Stimulated activated CD4-positive, alpha-beta T cell treated with anti-CD3 and anti-CD28 coated beads, Interleukin-2, amount 100 ng/mL, for 48 hours (primary cell): ENCODE measurements around the gene TESK2.
"Not testable (repeated sequence)": the region's sequence is repeated elsewhere in the genome, so short reads cannot be mapped to it uniquely, and the experiment has no call there.

Source experiments
- DNase-seq, 2 donors: peaks; one replicate each; pipeline ENCODE4 v3.0.0-alpha.2; 2020

TESK2 gene

GRCh38 chr1:45470306-45470798 is 20.6 kb downstream of the TESK2 start:
- DNase-seq: no peak

GRCh38 chr1:45467353-45467752 is 23.6 kb downstream of the TESK2 start:
- not testable (repeated sequence) for DNase-seq

GRCh38 chr1:45465277-45465676 is 25.7 kb downstream of the TESK2 start:
- no peak for DNase-seq

- DNase-seq: no peak
These were observed 32.1 kb downstream of the TESK2 start for GRCh38 chr1:45458894-45459293.

GRCh38 chr1:45456531-45456930 is 34.4 kb downstream of the TESK2 start:
- no peak for DNase-seq

GRCh38 chr1:45455162-45455561 is 35.8 kb downstream of the TESK2 start:
- DNase-seq: no peak

GRCh38 chr1:45454464-45454863 is 36.5 kb downstream of the TESK2 start:
- no peak for DNase-seq

- no peak for DNase-seq
These were observed 38.5 kb downstream of the TESK2 start for GRCh38 chr1:45452503-45452902.

GRCh38 chr1:45448357-45448756 is 42.6 kb downstream of the TESK2 start:
- DNase-seq: no peak

GRCh38 chr1:45446950-45447672 is 43.9 kb downstream of the TESK2 start:
- DNase-seq: no peak

- DNase-seq: no peak
These were observed 44.4 kb downstream of the TESK2 start for GRCh38 chr1:45446530-45446929.

- no peak for DNase-seq
These were observed 46.3 kb downstream of the TESK2 start for GRCh38 chr1:45444609-45445131.

- DNase-seq: no peak
These were observed 47.1 kb downstream of the TESK2 start for GRCh38 chr1:45443580-45444446.

- no peak for DNase-seq
These were observed 48.7 kb downstream of the TESK2 start for GRCh38 chr1:45442272-45442671.

GRCh38 chr1:45437323-45437722 is 53.6 kb downstream of the TESK2 start:
- DNase-seq: no peak

- no peak for DNase-seq
These were observed 60.5 kb downstream of the TESK2 start for GRCh38 chr1:45430490-45430889.

- no peak for DNase-seq
These were observed 61.3 kb downstream of the TESK2 start for GRCh38 chr1:45429561-45430159.

GRCh38 chr1:45423906-45424678 is 66.9 kb downstream of the TESK2 start:
- DNase-seq: no peak

- DNase-seq: no peak
These were observed 69.0 kb downstream of the TESK2 start for GRCh38 chr1:45421935-45422334.

- DNase-seq: no peak
These were observed 76.2 kb downstream of the TESK2 start for GRCh38 chr1:45414746-45415145.

- DNase-seq: no peak
These were observed 78.1 kb downstream of the TESK2 start for GRCh38 chr1:45412899-45413298.

- no peak for DNase-seq
These were observed 79.5 kb downstream of the TESK2 start for GRCh38 chr1:45411510-45411899.
